OCI-LY7 (cell line): ENCODE results near the gene MTOR. TPM values are rescaled to one million over a fixed set of nuclear protein-coding genes. Genes with fewer than 3 reads are reported as not detected.

Source experiments
- Bru-seq: library from RNA; stranded (reverse); fragments of 400-500 nt; gene quantifications from one replicate; lab custom pipeline; 2021; lab: Mats Ljungman, UMichigan
- BruChase-seq, 2 experiments: library from RNA; stranded (reverse); fragments of 400-500 nt; gene quantifications; one replicate each; lab custom pipeline; 2021; lab: Mats Ljungman, UMichigan
- BruUV-seq: library from RNA; stranded (reverse); fragments of 400-500 nt; replicated peaks from 2 replicates; lab custom pipeline; 2021; lab: Mats Ljungman, UMichigan
- CTCF ChIA-PET: fragments of 300-600 bp; sonication (Branson Sonifier 250); formaldehyde crosslinking; loops from one replicate; lab custom pipeline; 2022; ENCODE audit warnings: antibody characterized with exemption; ENCODE audit not compliant: unreplicated experiment; lab: Charles Lee
- POLR2A ChIA-PET: fragments of 300-600 bp; sonication (Branson Sonifier 250); formaldehyde crosslinking; loops from one replicate; lab custom pipeline; 2022; ENCODE audit warnings: antibody characterized with exemption; lab: Charles Lee
- DNase-seq: peaks from one replicate; pipeline ENCODE4 v3.0.0-alpha.2; 2015; ENCODE audit warnings: low spot score
- H2AFZ ChIP-seq: fragments of 200-600 bp; sonication (generic), shearing (Covaris generic); 2 replicates; pipeline ENCODE4 v1.6.1; 2014; ENCODE audit warnings: mild to moderate bottlenecking, antibody characterized with exemption, low read length, moderate library complexity
- H3K27ac ChIP-seq: fragments of 200-600 bp; sonication (generic); 2 replicates; pipeline ENCODE4 v1.5.1; 2014; ENCODE audit warnings: mixed run types, low read depth, mild to moderate bottlenecking, moderate library complexity, low read length, inconsistent platforms; ENCODE audit not compliant: poor library complexity, severe bottlenecking
- H3K36me3 ChIP-seq: fragments of 200-600 bp; sonication (generic); 2 replicates; pipeline ENCODE4 v1.6.1; 2014; ENCODE audit warnings: mild to moderate bottlenecking, antibody characterized with exemption, low read length, moderate library complexity, mixed read lengths; ENCODE audit not compliant: insufficient read depth
- H3K4me1 ChIP-seq: fragments of 200-600 bp; sonication (generic); 2 replicates; pipeline ENCODE4 v1.5.1; 2014; ENCODE audit warnings: mild to moderate bottlenecking, low read length; ENCODE audit not compliant: insufficient read depth, poor library complexity, severe bottlenecking
- H3K4me2 ChIP-seq: fragments of 200-600 bp; sonication (generic); 2 replicates; pipeline ENCODE4 v1.6.1; 2014; ENCODE audit warnings: mild to moderate bottlenecking, low read length
- H3K4me3 ChIP-seq: fragments of 200-600 bp; sonication (generic); 2 replicates; pipeline ENCODE4 v1.5.1; 2014; ENCODE audit warnings: mild to moderate bottlenecking, low read depth, low read length; ENCODE audit not compliant: poor library complexity, severe bottlenecking
- H3K79me2 ChIP-seq: fragments of 200-600 bp; sonication (generic); 2 replicates; pipeline ENCODE4 v1.6.1; 2016; ENCODE audit warnings: low read depth, mild to moderate bottlenecking, low read length, moderate library complexity, mixed read lengths; ENCODE audit not compliant: insufficient read depth
- H3K9me2 ChIP-seq: fragments of 200-600 bp; sonication (generic); 2 replicates; pipeline ENCODE4 v1.6.1; 2016; ENCODE audit warnings: mild to moderate bottlenecking, low read length, mixed read lengths; ENCODE audit not compliant: insufficient read depth
- H3K9me3 ChIP-seq: fragments of 200-600 bp; sonication (generic); 2 replicates; pipeline ENCODE4 v1.6.1; 2014; ENCODE audit warnings: mild to moderate bottlenecking, mixed run types, low read length, mixed read lengths
- H4K20me1 ChIP-seq: fragments of 200-600 bp; sonication (generic); 2 replicates; pipeline ENCODE4 v1.6.1; 2014; ENCODE audit warnings: mild to moderate bottlenecking, antibody characterized with exemption, low read length, moderate library complexity, mixed read lengths; ENCODE audit not compliant: insufficient read depth
- CTCF ChIP-seq: fragments of 200-600 bp; sonication (generic); conservative IDR thresholded peaks from 2 replicates; pipeline ENCODE4 v1.5.1; 2014; ENCODE audit warnings: mild to moderate bottlenecking, antibody characterized with exemption, low read length, moderate library complexity, mixed read lengths
- EZH2phosphoT487 ChIP-seq: fragments of 200-600 bp; sonication (generic); IDR thresholded peaks from 2 replicates; pipeline ENCODE4 v1.6.1; 2018; ENCODE audit warnings: low read depth, borderline replicate concordance, mild to moderate bottlenecking, mixed run types, antibody characterized with exemption, low read length, moderate library complexity, mixed read lengths
- intact Hi-C: fragments of 100-400 bp; cut with micrococcal nuclease; formaldehyde crosslinking; loops from one replicate; pipeline ENCODE4 v1.10.0; 2022; ENCODE audit not compliant: unreplicated experiment
- long read RNA-seq: library from polyadenylated mRNA; stranded (forward); transcript quantifications from one replicate; pipeline ENCODE4 v2.0.0, GENCODE V29; 2022
- total RNA-seq, 2 experiments: library from RNA; depleted of rRNA in 1 of 2; stranded (reverse); fragments of >200 nt in 1 of 2; shearing (Covaris generic) in 1 of 2; gene quantifications; 2 replicates each; pipeline ENCODE4 v1.2.3, GENCODE V29; 2014 to 2022

The MTOR gene
- total RNA-seq (2014; rRNA removed; shearing (Covaris generic)) (41.1 and 41.5 TPM in 2 replicates), total RNA-seq (2022) (58.5 and 58.6 TPM in 2 replicates), Bru-seq, nascent RNA (percentile 78 among the genes with signal in this experiment), BruChase-seq, experiment 1, labeled RNA remaining after a 6-hour chase (percentile 79 among the genes with signal in this experiment), BruChase-seq, experiment 2, labeled RNA remaining after a 2-hour chase (percentile 73 among the genes with signal in this experiment)
- long read RNA-seq, full-length matches to known transcripts = 7 of 53 reads
- long read RNA-seq, partial matches to known transcripts = 27 of 53 reads
- long read RNA-seq, other reads (novel, unspliced or antisense) = 19 of 53 reads

- Histone ChIP-seq H4K20me1 (peaks cover 5% of the 10 kb centered on the region; the same call in 1 of the 2 replicates), H3K27ac (peak within 1 kb of the TSS; percentile 46), H3K9me2 (no peaks in the 10 kb centered on the region), H3K4me3 (peak within 1 kb of the TSS; percentile 90), H3K36me3 (peaks cover 24% of the 10 kb centered on the region), H2AFZ (peak within 1 kb of the TSS; percentile 91; the same call in 1 of the 2 replicates), H3K4me1 (peaks cover 20% of the 10 kb centered on the region), H3K9me3 (no peaks in the 10 kb centered on the region), H3K4me2 (peak within 1 kb of the TSS; percentile 93), H3K79me2 (peaks cover 21% of the 10 kb centered on the region)
- intact Hi-C loops = no loop called here
- no TSS peak for BruUV-seq
- ChIA-PET CTCF (interaction anchor here (1.0 to 1.3 kb wide), 2 partner anchors 18 to 19 kb away, joined by 3 to 4 read pairs; no protein-coding TSS in a partner anchor), POLR2A (interaction anchor here (0.9 to 2.6 kb wide), 6 partner anchors 10 to 50 kb away, joined by 3 to 10 read pairs (median 5); partner anchors contain the start of gene UBIAD1)
- DNase-seq = peak; percentile 100
- TF ChIP-seq EZH2phosphoT487 = no peak
- peak; percentile 65 for TF ChIP-seq CTCF
These were observed at the start of gene MTOR for GRCh38 chr1:11262171-11263049. TSS of gene MTOR (minus strand) at chr1:11262551. CDS start at chr1:11259409, 3,142 bp downstream.

GRCh38 chr1:11309385-11309784, 47.0 kb upstream of the MTOR start:
- Histone ChIP-seq H3K36me3 (no peaks in the 10 kb centered on the region), H3K79me2 (no peaks in the 10 kb centered on the region), H3K4me3 (no peak overlapping the region), H3K27ac (no peak overlapping the region), H2AFZ (no peak overlapping the region), H3K4me1 (no peaks in the 10 kb centered on the region), H3K9me2 (no peaks in the 10 kb centered on the region), H3K4me2 (no peak overlapping the region), H4K20me1 (no peaks in the 10 kb centered on the region), H3K9me3 (no peaks in the 10 kb centered on the region)
- BruUV-seq = no TSS peak
- TF ChIP-seq EZH2phosphoT487 = no peak
- POLR2A ChIA-PET = no interaction called here
- no peak for DNase-seq
- CTCF ChIA-PET = no interaction called here
- intact Hi-C loops = no loop called here

- no peak overlapping the region for H3K4me3 ChIP-seq
- H3K9me2 ChIP-seq = no peaks in the 10 kb centered on the region
- no peak overlapping the region for H3K27ac ChIP-seq
- no peaks in the 10 kb centered on the region for H3K79me2 ChIP-seq
- H3K9me3 ChIP-seq = no peaks in the 10 kb centered on the region
- intact Hi-C loops = no loop called here
- POLR2A ChIA-PET = no interaction called here
- CTCF ChIA-PET = no interaction called here
- no peaks in the 10 kb centered on the region for H3K36me3 ChIP-seq
- BruUV-seq = no TSS peak
- H2AFZ ChIP-seq = no peak overlapping the region
- TF ChIP-seq CTCF (no peak), EZH2phosphoT487 (no peak)
- H3K4me2 ChIP-seq = no peak overlapping the region
- DNase-seq = no peak
- no peaks in the 10 kb centered on the region for H4K20me1 ChIP-seq
- H3K4me1 ChIP-seq = no peaks in the 10 kb centered on the region
These were observed 46.4 kb upstream of the MTOR start for GRCh38 chr1:11308699-11309224.
